DMS114 treated with DMSO at 0.1 percent for 48 hours (cell line): ENCODE measurements around the gene NACA2.
"Not testable (repeated sequence)": the region's sequence is repeated elsewhere in the genome, so short reads cannot be mapped to it uniquely, and the experiment has no call there.

ENCODE experiments used
- DNase-seq: peaks from one replicate; lab custom pipeline; 2025; ENCODE audit not compliant: unreplicated experiment; lab: John Stamatoyannopoulos, UW

The NACA2 gene

GRCh38 chr17:61600621-61601020, 9.6 kb upstream of the NACA2 start:
- no peak for DNase-seq

GRCh38 chr17:61599608-61600007, 8.6 kb upstream of the NACA2 start:
- DNase-seq: no peak

- no peak for DNase-seq
Measured at GRCh38 chr17:61598014-61598413, 7.0 kb upstream of the NACA2 start.

GRCh38 chr17:61597607-61598006, 6.6 kb upstream of the NACA2 start:
- DNase-seq: no peak

- no peak for DNase-seq
Measured at GRCh38 chr17:61595418-61596186, 4.6 kb upstream of the NACA2 start.

GRCh38 chr17:61594294-61594825, 3.3 kb upstream of the NACA2 start:
- no peak for DNase-seq

GRCh38 chr17:61593426-61593825, 2.4 kb upstream of the NACA2 start:
- no peak for DNase-seq

GRCh38 chr17:61591930-61592329, 911 bp upstream of the NACA2 start:
- DNase-seq: no peak

- no peak for DNase-seq
Measured at GRCh38 chr17:61589990-61590389, 1.0 kb downstream of the NACA2 start.

GRCh38 chr17:61587807-61588660, 3.0 kb downstream of the NACA2 start:
- no peak for DNase-seq

GRCh38 chr17:61587242-61587641, 3.8 kb downstream of the NACA2 start:
- DNase-seq: no peak

GRCh38 chr17:61586622-61587021, 4.4 kb downstream of the NACA2 start:
- not testable (repeated sequence) for DNase-seq

- no peak for DNase-seq
Measured at GRCh38 chr17:61586031-61586566, 4.9 kb downstream of the NACA2 start.

- DNase-seq: no peak
Measured at GRCh38 chr17:61584866-61585265, 6.2 kb downstream of the NACA2 start.

GRCh38 chr17:61584266-61584665, 6.8 kb downstream of the NACA2 start:
- no peak for DNase-seq

- no peak for DNase-seq
Measured at GRCh38 chr17:61583660-61584264, 7.3 kb downstream of the NACA2 start.

GRCh38 chr17:61583242-61583641, 7.8 kb downstream of the NACA2 start:
- peak; percentile 47 for DNase-seq

- no peak for DNase-seq
Measured at GRCh38 chr17:61582593-61582992, 8.4 kb downstream of the NACA2 start.

GRCh38 chr17:61581611-61582349, 9.2 kb downstream of the NACA2 start:
- no peak for DNase-seq

- DNase-seq: no peak
Measured at GRCh38 chr17:61580502-61580901, 10.5 kb downstream of the NACA2 start.

- no peak for DNase-seq
Measured at GRCh38 chr17:61579961-61580360, 11.1 kb downstream of the NACA2 start.
